MM.1S (cell line): ENCODE results near the gene CAMP.

Source experiments
- DNase-seq: peaks from one replicate; pipeline ENCODE4 v3.0.0-alpha.2; 2015
- H2AFZ ChIP-seq: fragments of 300-600 bp; sonication (generic); 2 replicates; pipeline ENCODE4 v1.6.0; 2016; ENCODE audit warnings: antibody characterized with exemption, low read length
- H3F3A ChIP-seq: fragments of 300-600 bp; sonication (generic); 2 replicates; pipeline ENCODE4 v1.6.1; 2016; ENCODE audit warnings: mild to moderate bottlenecking, antibody characterized with exemption, low read length, moderate library complexity, mixed read lengths; ENCODE audit not compliant: insufficient read depth
- H3K27ac ChIP-seq: fragments of 300-600 bp; sonication (generic); 2 replicates; pipeline ENCODE4 v1.5.1; 2016; ENCODE audit warnings: mild to moderate bottlenecking, low read length
- H3K27me3 ChIP-seq: fragments of 300-600 bp; sonication (generic); replicated peaks from 2 replicates; pipeline ENCODE4 v1.6.0; 2016; ENCODE audit warnings: low read length; ENCODE audit not compliant: insufficient read depth
- H3K36me3 ChIP-seq: fragments of 300-600 bp; sonication (generic); replicated peaks from 2 replicates; pipeline ENCODE4 v1.6.1; 2016; ENCODE audit warnings: mild to moderate bottlenecking, low read length, mixed read lengths; ENCODE audit not compliant: insufficient read depth
- H3K4me1 ChIP-seq: fragments of 300-600 bp; sonication (generic); 2 replicates; pipeline ENCODE4 v1.6.1; 2016; ENCODE audit warnings: low read length, mixed read lengths
- H3K4me2 ChIP-seq: fragments of 300-600 bp; sonication (generic); 2 replicates; pipeline ENCODE4 v1.6.0; 2016; ENCODE audit warnings: low read depth, low read length
- H3K4me3 ChIP-seq: fragments of 300-600 bp; sonication (generic); 2 replicates; pipeline ENCODE4 v1.5.1; 2016; ENCODE audit warnings: low read length, mixed read lengths
- H3K79me2 ChIP-seq: fragments of 300-600 bp; sonication (generic); 2 replicates; pipeline ENCODE4 v1.6.1; 2016; ENCODE audit warnings: mixed run types, low read length, mixed read lengths
- H3K9ac ChIP-seq: fragments of 300-600 bp; sonication (generic); 2 replicates; pipeline ENCODE4 v1.6.1; 2016; ENCODE audit warnings: low read length, mixed read lengths
- H3K9me2 ChIP-seq: fragments of 300-600 bp; sonication (generic); replicated peaks from 2 replicates; pipeline ENCODE4 v1.6.1; 2016; ENCODE audit warnings: mild to moderate bottlenecking, low read length, mixed read lengths; ENCODE audit not compliant: insufficient read depth
- H3K9me3 ChIP-seq: fragments of 300-600 bp; sonication (generic); replicated peaks from 2 replicates; pipeline ENCODE4 v1.6.1; 2016; ENCODE audit warnings: mild to moderate bottlenecking, low read length, mixed read lengths; ENCODE audit not compliant: insufficient read depth
- H4K20me1 ChIP-seq: fragments of 300-600 bp; sonication (generic); 2 replicates; pipeline ENCODE4 v1.6.1; 2016; ENCODE audit warnings: mild to moderate bottlenecking, low read length, moderate library complexity, mixed read lengths; ENCODE audit not compliant: insufficient read depth
- EZH2 ChIP-seq: fragments of 300-600 bp; sonication (generic); optimal IDR thresholded peaks from 2 replicates; pipeline ENCODE3; 2017; ENCODE audit warnings: low read depth, mild to moderate bottlenecking, antibody characterized with exemption, low read length, mixed read lengths
- EZH2phosphoT487 ChIP-seq: fragments of 300-600 bp; sonication (generic); IDR thresholded peaks from 2 replicates; pipeline ENCODE4 v1.6.1; 2018; ENCODE audit warnings: antibody characterized with exemption, low read length
- TF ChIP-seq, protein P1 (sequence below): fragments of 300-600 bp; sonication (generic); IDR thresholded peaks from 2 replicates; pipeline ENCODE4 v1.5.1; 2016; ENCODE audit warnings: antibody characterized with exemption, low read length, mixed read lengths

CAMP gene

DNA sequence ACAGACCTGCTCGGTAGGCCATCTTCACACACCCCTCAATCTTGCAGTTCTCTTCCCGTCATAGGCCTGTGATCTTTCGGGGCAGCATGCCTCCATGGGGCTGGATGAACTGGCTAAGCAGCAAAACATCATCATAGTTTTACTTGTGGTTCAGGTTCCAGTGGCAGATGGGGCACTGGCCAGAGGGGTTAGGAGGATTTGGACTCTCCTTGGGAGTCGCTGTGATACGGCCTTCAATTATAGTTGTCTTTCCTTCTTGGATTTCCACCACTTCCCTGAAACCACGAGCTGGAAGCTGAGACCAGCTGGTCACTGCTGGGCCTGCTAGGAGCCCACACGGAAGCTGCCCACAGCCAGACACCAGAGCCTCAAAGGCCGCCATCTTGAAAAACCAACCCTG lies 33.3 kb downstream of the CAMP start:
- no peak overlapping the region for H2AFZ ChIP-seq
- no peak for TF ChIP-seq EZH2phosphoT487
- TF ChIP-seq, protein P1, sequence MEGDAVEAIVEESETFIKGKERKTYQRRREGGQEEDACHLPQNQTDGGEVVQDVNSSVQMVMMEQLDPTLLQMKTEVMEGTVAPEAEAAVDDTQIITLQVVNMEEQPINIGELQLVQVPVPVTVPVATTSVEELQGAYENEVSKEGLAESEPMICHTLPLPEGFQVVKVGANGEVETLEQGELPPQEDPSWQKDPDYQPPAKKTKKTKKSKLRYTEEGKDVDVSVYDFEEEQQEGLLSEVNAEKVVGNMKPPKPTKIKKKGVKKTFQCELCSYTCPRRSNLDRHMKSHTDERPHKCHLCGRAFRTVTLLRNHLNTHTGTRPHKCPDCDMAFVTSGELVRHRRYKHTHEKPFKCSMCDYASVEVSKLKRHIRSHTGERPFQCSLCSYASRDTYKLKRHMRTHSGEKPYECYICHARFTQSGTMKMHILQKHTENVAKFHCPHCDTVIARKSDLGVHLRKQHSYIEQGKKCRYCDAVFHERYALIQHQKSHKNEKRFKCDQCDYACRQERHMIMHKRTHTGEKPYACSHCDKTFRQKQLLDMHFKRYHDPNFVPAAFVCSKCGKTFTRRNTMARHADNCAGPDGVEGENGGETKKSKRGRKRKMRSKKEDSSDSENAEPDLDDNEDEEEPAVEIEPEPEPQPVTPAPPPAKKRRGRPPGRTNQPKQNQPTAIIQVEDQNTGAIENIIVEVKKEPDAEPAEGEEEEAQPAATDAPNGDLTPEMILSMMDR: no peak
- TF ChIP-seq EZH2: no peak
- H3K9ac ChIP-seq: no peak overlapping the region
- H3F3A ChIP-seq: no peaks in the 10 kb centered on the region
- H3K9me3 ChIP-seq: no peaks in the 10 kb centered on the region
- H3K79me2 ChIP-seq: no peaks in the 10 kb centered on the region
- no peaks in the 10 kb centered on the region for H3K9me2 ChIP-seq
- H3K27me3 ChIP-seq: no peaks in the 10 kb centered on the region
- H3K27ac ChIP-seq: no peak overlapping the region
- H3K4me1 ChIP-seq: no peaks in the 10 kb centered on the region
- DNase-seq: no peak
- H3K36me3 ChIP-seq: no peaks in the 10 kb centered on the region
- H3K4me2 ChIP-seq: no peak overlapping the region
- no peaks in the 10 kb centered on the region for H4K20me1 ChIP-seq
- H3K4me3 ChIP-seq: no peak overlapping the region

DNA sequence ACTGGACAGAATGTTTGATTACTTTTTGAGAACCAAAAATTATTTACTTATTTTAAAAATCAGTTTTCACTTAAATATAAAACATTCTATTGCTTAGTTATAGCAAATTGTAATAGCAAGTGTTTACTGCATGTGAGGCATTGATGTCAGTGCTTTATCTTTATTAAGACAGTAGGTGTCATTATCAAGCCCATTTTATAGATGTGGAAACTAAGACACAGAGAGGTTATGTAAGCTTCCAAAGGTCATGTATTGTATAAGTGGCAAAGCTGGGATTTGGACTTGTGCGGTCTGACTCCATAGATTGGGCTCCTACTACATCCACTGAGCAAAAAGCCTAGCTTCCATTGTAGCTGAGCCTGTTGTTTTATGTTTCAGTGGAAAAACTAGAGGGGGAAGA lies 35.2 kb downstream of the CAMP start:
- Histone ChIP-seq H4K20me1 (no peaks in the 10 kb centered on the region), H3K79me2 (no peaks in the 10 kb centered on the region), H3K4me1 (no peaks in the 10 kb centered on the region), H3F3A (no peaks in the 10 kb centered on the region), H3K9me3 (no peaks in the 10 kb centered on the region), H3K36me3 (no peaks in the 10 kb centered on the region), H3K9ac (no peak overlapping the region), H3K9me2 (no peaks in the 10 kb centered on the region), H3K4me2 (no peak overlapping the region), H3K27me3 (no peaks in the 10 kb centered on the region), H3K27ac (no peak overlapping the region), H3K4me3 (no peak overlapping the region), H2AFZ (no peak overlapping the region)
- DNase-seq: no peak
- TF ChIP-seq EZH2: no peak
- TF ChIP-seq, protein P1: no peak
- no peak for TF ChIP-seq EZH2phosphoT487

DNA sequence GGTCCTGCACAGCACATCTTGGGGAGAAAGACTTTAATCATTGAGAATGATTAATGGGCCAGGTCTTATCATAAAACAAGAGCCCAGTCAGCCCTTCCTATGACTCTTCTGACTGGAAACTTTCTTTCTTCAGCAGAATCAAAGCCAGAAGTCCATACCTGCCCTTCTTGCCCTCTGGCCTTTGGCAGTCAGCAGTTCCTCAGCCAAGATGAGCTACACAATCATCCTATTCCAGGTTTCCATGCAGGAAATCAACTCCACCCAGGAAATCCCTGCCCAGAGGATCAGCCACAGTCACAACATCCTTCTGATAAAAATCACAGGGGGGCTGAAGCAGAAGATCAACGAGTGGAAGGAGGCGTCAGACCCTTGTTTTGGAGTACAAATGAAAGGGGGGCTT lies 44.5 kb downstream of the CAMP start:
- Histone ChIP-seq H3K9me3 (no peaks in the 10 kb centered on the region), H3K27ac (no peak overlapping the region), H3K79me2 (no peaks in the 10 kb centered on the region), H3K9me2 (no peaks in the 10 kb centered on the region), H3K9ac (no peak overlapping the region), H3F3A (no peaks in the 10 kb centered on the region), H3K27me3 (no peaks in the 10 kb centered on the region), H3K36me3 (no peaks in the 10 kb centered on the region), H3K4me1 (no peaks in the 10 kb centered on the region), H3K4me3 (no peak overlapping the region), H4K20me1 (no peaks in the 10 kb centered on the region), H2AFZ (no peak overlapping the region), H3K4me2 (no peak overlapping the region)
- no peak for TF ChIP-seq EZH2phosphoT487
- no peak for TF ChIP-seq EZH2
- TF ChIP-seq, protein P1: no peak
- DNase-seq: no peak
